Calu3 (cell line): ENCODE results near the gene RBCK1. TPM values are rescaled to one million over a fixed set of nuclear protein-coding genes. Genes with fewer than 3 reads are reported as not detected.
"Not testable (repeated sequence)": the region's sequence is repeated elsewhere in the genome, so short reads cannot be mapped to it uniquely, and the experiment has no call there.

Experiments
- BruUV-seq: library from RNA; stranded (reverse); fragments of 400-500 nt; replicated peaks from 2 replicates; lab custom pipeline; 2021; lab: Mats Ljungman, UMichigan
- CTCF ChIA-PET: fragments of 300-600 bp; sonication (Branson Sonifier 250); formaldehyde crosslinking; loops from one replicate; lab custom pipeline; 2022; ENCODE audit warnings: antibody characterized with exemption; lab: Charles Lee
- DNase-seq: peaks from one replicate; pipeline ENCODE4 v3.0.0; 2022
- H3K27ac Mint-ChIP-seq: one replicate; pipeline ENCODE4 v1.8.0; 2022; ENCODE audit warnings: mixed read lengths; ENCODE audit not compliant: unreplicated experiment
- H3K27me3 Mint-ChIP-seq: one replicate; pipeline ENCODE4 v1.8.0; 2022; ENCODE audit warnings: mixed read lengths; ENCODE audit not compliant: unreplicated experiment
- H3K36me3 Mint-ChIP-seq: one replicate; pipeline ENCODE4 v1.8.0; 2022; ENCODE audit warnings: mild to moderate bottlenecking, moderate library complexity, mixed read lengths; ENCODE audit not compliant: insufficient read depth, unreplicated experiment
- H3K4me1 Mint-ChIP-seq: one replicate; pipeline ENCODE4 v1.8.0; 2022; ENCODE audit warnings: mild to moderate bottlenecking, low read depth, mixed read lengths; ENCODE audit not compliant: unreplicated experiment
- H3K4me3 Mint-ChIP-seq: one replicate; pipeline ENCODE4 v1.8.0; 2022; ENCODE audit warnings: mild to moderate bottlenecking, low read depth, moderate library complexity, mixed read lengths; ENCODE audit not compliant: unreplicated experiment
- H3K9me3 Mint-ChIP-seq: one replicate; pipeline ENCODE4 v1.8.0; 2022; ENCODE audit warnings: low read depth, mixed read lengths; ENCODE audit not compliant: unreplicated experiment
- intact Hi-C: fragments of 100-400 bp; cut with micrococcal nuclease; formaldehyde crosslinking; loops from one replicate; pipeline ENCODE4 v1.10.0; 2022; ENCODE audit not compliant: unreplicated experiment
- total RNA-seq: library from RNA; stranded (reverse); gene quantifications from 2 replicates; pipeline ENCODE4 v1.2.3, GENCODE V29; 2022
- TF ChIP-seq, protein P1 (sequence below): fragments of 200-600 bp; IDR thresholded peaks from one replicate; pipeline ENCODE4 v1.8.0; 2022; ENCODE audit warnings: antibody characterized with exemption; ENCODE audit not compliant: unreplicated experiment

Gene RBCK1
- total RNA-seq, 1 experiment from 2014 or later: 142 TPM

GRCh38 chr20:443223-443775 lies 35.2 kb downstream of the RBCK1 start:
- BruUV-seq: no TSS peak
- intact Hi-C loops: no loop called here
- peaks cover 34% of the 10 kb centered on the region for H3K36me3 Mint-ChIP-seq
- no peak for DNase-seq
- no peaks in the 10 kb centered on the region for H3K9me3 Mint-ChIP-seq
- no peaks in the 10 kb centered on the region for H3K27me3 Mint-ChIP-seq
- no peak overlapping the region for H3K4me3 Mint-ChIP-seq
- CTCF ChIA-PET: no interaction called here
- no peaks in the 10 kb centered on the region for H3K4me1 Mint-ChIP-seq
- TF ChIP-seq, protein P1, sequence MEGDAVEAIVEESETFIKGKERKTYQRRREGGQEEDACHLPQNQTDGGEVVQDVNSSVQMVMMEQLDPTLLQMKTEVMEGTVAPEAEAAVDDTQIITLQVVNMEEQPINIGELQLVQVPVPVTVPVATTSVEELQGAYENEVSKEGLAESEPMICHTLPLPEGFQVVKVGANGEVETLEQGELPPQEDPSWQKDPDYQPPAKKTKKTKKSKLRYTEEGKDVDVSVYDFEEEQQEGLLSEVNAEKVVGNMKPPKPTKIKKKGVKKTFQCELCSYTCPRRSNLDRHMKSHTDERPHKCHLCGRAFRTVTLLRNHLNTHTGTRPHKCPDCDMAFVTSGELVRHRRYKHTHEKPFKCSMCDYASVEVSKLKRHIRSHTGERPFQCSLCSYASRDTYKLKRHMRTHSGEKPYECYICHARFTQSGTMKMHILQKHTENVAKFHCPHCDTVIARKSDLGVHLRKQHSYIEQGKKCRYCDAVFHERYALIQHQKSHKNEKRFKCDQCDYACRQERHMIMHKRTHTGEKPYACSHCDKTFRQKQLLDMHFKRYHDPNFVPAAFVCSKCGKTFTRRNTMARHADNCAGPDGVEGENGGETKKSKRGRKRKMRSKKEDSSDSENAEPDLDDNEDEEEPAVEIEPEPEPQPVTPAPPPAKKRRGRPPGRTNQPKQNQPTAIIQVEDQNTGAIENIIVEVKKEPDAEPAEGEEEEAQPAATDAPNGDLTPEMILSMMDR: no peak
- no peak overlapping the region for H3K27ac Mint-ChIP-seq

GRCh38 chr20:444117-444516 lies 36.0 kb downstream of the RBCK1 start:
- DNase-seq: no peak
- no peaks in the 10 kb centered on the region for H3K4me1 Mint-ChIP-seq
- H3K4me3 Mint-ChIP-seq: no peak overlapping the region
- intact Hi-C loops: no loop called here
- H3K27me3 Mint-ChIP-seq: no peaks in the 10 kb centered on the region
- TF ChIP-seq, protein P1: no peak
- H3K9me3 Mint-ChIP-seq: no peaks in the 10 kb centered on the region
- no peak overlapping the region for H3K27ac Mint-ChIP-seq
- H3K36me3 Mint-ChIP-seq: peaks cover 29% of the 10 kb centered on the region
- CTCF ChIA-PET: no interaction called here
- BruUV-seq: no TSS peak

DNA sequence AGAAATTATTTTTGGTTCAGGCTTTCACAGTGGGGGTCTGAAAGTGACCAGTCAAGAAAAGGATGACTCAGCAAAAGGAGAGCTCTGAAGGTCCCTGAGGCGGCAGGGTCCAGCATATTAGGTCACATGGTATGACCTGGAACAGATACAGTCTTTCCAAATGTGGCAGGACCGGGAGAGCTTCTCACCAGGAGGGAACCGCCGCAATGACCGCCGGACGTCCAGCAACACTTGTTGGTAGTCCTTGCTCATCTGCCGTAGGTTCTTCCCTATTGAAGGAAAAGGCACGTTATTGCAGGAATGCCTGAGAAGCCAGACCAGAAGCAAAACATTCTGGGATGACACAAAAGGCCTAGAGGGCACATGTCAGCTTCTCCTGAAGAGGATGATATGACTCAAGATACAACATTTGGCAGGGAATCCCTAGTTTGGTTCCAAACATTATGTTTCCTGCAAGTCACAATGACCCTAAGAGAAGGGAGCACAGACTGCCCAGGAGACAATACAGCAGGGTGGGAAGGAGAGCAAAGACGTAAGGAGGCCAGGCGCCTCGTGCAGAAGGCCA lies 36.8 kb downstream of the RBCK1 start:
- no peak for DNase-seq
- intact Hi-C loops: no loop called here
- peaks cover 25% of the 10 kb centered on the region for H3K36me3 Mint-ChIP-seq
- BruUV-seq: no TSS peak
- no peak overlapping the region for H3K4me3 Mint-ChIP-seq
- no peaks in the 10 kb centered on the region for H3K9me3 Mint-ChIP-seq
- H3K27me3 Mint-ChIP-seq: no peaks in the 10 kb centered on the region
- TF ChIP-seq, protein P1: no peak
- no peak overlapping the region for H3K27ac Mint-ChIP-seq
- H3K4me1 Mint-ChIP-seq: no peaks in the 10 kb centered on the region
- CTCF ChIA-PET: no interaction called here

DNA sequence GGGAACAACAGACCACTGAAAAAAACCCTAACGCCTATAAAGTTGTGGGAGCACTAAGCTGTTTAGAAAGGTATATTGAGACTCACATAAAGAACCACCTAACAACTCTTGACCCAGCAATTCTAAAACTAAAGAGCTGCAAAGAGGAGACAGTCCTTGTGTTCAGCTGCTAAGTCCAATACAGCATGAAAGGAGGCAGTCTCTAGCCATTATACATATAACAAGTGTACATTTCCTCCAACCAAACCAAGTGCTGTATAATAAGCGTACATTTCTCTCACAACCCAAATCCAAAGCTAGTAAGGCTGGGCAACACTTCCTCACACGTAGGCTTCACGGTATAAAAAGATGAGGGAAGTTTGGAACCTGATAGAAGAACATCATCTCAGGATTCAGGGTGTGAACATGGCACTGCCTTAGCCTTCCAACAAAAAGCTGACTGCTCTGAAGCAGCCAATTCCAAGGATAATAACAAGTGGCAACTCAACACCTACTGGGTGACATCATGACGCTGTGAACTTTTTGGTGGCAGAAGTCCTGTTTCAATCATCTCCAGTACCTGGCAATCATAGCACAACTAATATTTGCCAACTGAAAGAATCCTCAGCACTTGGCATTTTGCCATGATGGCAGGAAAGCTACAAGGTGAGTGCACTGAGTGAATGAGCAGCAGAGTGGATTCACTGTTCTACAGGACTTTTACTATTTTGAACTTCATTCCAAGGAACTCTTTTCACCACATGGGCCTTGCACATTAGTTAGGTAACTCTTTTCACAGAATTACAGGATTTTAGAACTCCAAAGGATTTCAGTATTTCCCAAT lies 37.6 kb downstream of the RBCK1 start:
- DNase-seq: no peak
- Mint-ChIP-seq H3K4me1 (no peaks in the 10 kb centered on the region), H3K9me3 (no peaks in the 10 kb centered on the region), H3K27me3 (no peaks in the 10 kb centered on the region), H3K36me3 (peaks cover 17% of the 10 kb centered on the region), H3K4me3 (no peak overlapping the region), H3K27ac (no peak overlapping the region)
- CTCF ChIA-PET: no interaction called here
- no TSS peak for BruUV-seq
- intact Hi-C loops: no loop called here
- TF ChIP-seq, protein P1: no peak

- H3K27ac Mint-ChIP-seq, intact Hi-C loops, H3K4me3 Mint-ChIP-seq, H3K36me3 Mint-ChIP-seq, BruUV-seq, H3K9me3 Mint-ChIP-seq, CTCF ChIA-PET, H3K27me3 Mint-ChIP-seq, DNase-seq, H3K4me1 Mint-ChIP-seq: not testable (repeated sequence)
These were observed 43.9 kb downstream of the RBCK1 start for GRCh38 chr20:452021-452420.
